A673 (cell line): ENCODE data around the gene DCHS1.

Experiments
- EZH2 ChIP-seq: fragments of 200-600 bp; sonication (generic); IDR thresholded peaks from 2 replicates; pipeline ENCODE4 v1.6.1; 2017; ENCODE audit warnings: borderline replicate concordance, low read depth, mild to moderate bottlenecking, mixed read lengths, antibody characterized with exemption, low read length; ENCODE audit not compliant: poor library complexity, severe bottlenecking
- TF ChIP-seq, protein P1 (sequence below): fragments of 300-800, 200-600 bp; sonication (generic); conservative IDR thresholded peaks from 2 replicates; pipeline ENCODE4 v1.5.1; 2017; ENCODE audit warnings: low read depth, mild to moderate bottlenecking, antibody characterized with exemption, low read length, moderate library complexity, mixed read lengths

DNA sequence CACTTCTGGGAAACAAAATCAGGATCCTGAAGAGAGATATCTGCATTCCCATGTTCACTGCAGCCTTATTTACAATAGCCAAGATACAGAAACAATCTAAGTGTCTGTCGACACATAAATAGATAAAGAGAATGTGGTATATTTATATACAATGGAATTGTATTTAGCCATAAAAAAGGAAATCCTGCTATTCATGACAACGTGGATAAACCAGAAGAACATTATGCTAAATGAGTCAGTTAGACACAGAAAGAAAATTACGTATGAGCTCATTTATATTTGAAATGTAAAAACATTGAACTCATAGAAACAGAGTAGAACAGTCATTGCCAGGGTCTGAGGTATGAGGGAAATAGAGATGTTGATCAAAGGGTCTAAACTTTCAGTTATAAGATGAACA lies 21.4 kb upstream of the DCHS1 start:
- TF ChIP-seq, protein P1, sequence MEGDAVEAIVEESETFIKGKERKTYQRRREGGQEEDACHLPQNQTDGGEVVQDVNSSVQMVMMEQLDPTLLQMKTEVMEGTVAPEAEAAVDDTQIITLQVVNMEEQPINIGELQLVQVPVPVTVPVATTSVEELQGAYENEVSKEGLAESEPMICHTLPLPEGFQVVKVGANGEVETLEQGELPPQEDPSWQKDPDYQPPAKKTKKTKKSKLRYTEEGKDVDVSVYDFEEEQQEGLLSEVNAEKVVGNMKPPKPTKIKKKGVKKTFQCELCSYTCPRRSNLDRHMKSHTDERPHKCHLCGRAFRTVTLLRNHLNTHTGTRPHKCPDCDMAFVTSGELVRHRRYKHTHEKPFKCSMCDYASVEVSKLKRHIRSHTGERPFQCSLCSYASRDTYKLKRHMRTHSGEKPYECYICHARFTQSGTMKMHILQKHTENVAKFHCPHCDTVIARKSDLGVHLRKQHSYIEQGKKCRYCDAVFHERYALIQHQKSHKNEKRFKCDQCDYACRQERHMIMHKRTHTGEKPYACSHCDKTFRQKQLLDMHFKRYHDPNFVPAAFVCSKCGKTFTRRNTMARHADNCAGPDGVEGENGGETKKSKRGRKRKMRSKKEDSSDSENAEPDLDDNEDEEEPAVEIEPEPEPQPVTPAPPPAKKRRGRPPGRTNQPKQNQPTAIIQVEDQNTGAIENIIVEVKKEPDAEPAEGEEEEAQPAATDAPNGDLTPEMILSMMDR, result no peak
- no peak for TF ChIP-seq EZH2
